CD14-positive monocyte (primary cell): ENCODE measurements around the gene TMCC1. TPM values are rescaled to one million over a fixed set of nuclear protein-coding genes. Genes with fewer than 3 reads are reported as not detected.
A peak's percentile ranks its signal among the peaks of the same experiment; 100 is the strongest.

Experiments used
- DNase-seq, 3 donors: peaks; one replicate each; pipeline ENCODE4 v3.0.0-alpha.2; 2011 to 2022
- H2AFZ ChIP-seq: 2 replicates; pipeline ENCODE4 v1.6.0; 2012; ENCODE audit warnings: mild to moderate bottlenecking, low read depth, low read length, inconsistent platforms; ENCODE audit not compliant: insufficient read depth, poor library complexity, severe bottlenecking
- H3K27ac ChIP-seq, 2 donors: 1 replicate in 1 of 2; 2 replicates in 1 of 2; pipeline ENCODE4 v1.5.1; 2012 to 2013; ENCODE audit warnings: low read length in 2 of 2, control low read depth in 1 of 2, inconsistent platforms in 1 of 2, low read depth in 1 of 2, mild to moderate bottlenecking in 1 of 2
- H3K27me3 ChIP-seq, 2 donors: one replicate each; pipeline versions ENCODE4 v1.6.0 to v1.6.1; 2011 to 2013; ENCODE audit warnings: low read length in 2 of 2; ENCODE audit not compliant: control insufficient read depth in 2 of 2, insufficient read depth in 2 of 2
- H3K36me3 ChIP-seq, 2 donors: replicated peaks in 1 of 2; 1 replicate in 1 of 2; 2 replicates in 1 of 2; pipeline versions ENCODE4 v1.5.1 to v1.6.1; 2012 to 2013; ENCODE audit warnings: low read length in 2 of 2, control low read depth in 1 of 2, inconsistent platforms in 1 of 2, mild to moderate bottlenecking in 1 of 2; ENCODE audit not compliant: insufficient read depth in 2 of 2, control insufficient read depth in 1 of 2
- H3K4me1 ChIP-seq, 2 donors: 1 replicate in 1 of 2; 2 replicates in 1 of 2; pipeline versions ENCODE4 v1.5.1 to v1.6.1; 2012 to 2013; ENCODE audit warnings: low read length in 2 of 2, control low read depth in 1 of 2, inconsistent platforms in 1 of 2, mild to moderate bottlenecking in 1 of 2, moderate library complexity in 1 of 2; ENCODE audit not compliant: insufficient read depth in 2 of 2, control insufficient read depth in 1 of 2
- H3K4me2 ChIP-seq: replicated peaks from 2 replicates; pipeline ENCODE3; 2012; ENCODE audit warnings: low read length, moderate library complexity, mild to moderate bottlenecking; ENCODE audit not compliant: poor library complexity, severe bottlenecking; ENCODE audit errors: extremely low read depth
- H3K4me3 ChIP-seq, 3 experiments: fragments of 200-600 bp in 1 of 3; sonication (generic) in 1 of 3; replicated peaks in 1 of 3; 1 replicate in 2 of 3; 2 replicates in 1 of 3; pipeline ENCODE4 v1.5.1; 2011 to 2013; ENCODE audit warnings: low read length in 3 of 3, mild to moderate bottlenecking in 3 of 3, control low read depth in 2 of 3, low read depth in 2 of 3, inconsistent platforms in 1 of 3, moderate library complexity in 1 of 3
- H3K79me2 ChIP-seq: 2 replicates; pipeline ENCODE4 v1.6.0; 2012; ENCODE audit warnings: mild to moderate bottlenecking, control low read depth, inconsistent platforms, low read length, moderate library complexity; ENCODE audit not compliant: insufficient read depth
- H3K9ac ChIP-seq: 2 replicates; pipeline ENCODE4 v1.6.0; 2017; ENCODE audit warnings: low read length, mild to moderate bottlenecking; ENCODE audit not compliant: insufficient read depth, poor library complexity, severe bottlenecking
- H3K9me3 ChIP-seq, 2 donors: replicated peaks in 1 of 2; 1 replicate in 1 of 2; 2 replicates in 1 of 2; pipeline versions ENCODE4 v1.5.1 to v1.6.1; 2012 to 2013; ENCODE audit warnings: low read length in 2 of 2, control low read depth in 1 of 2; ENCODE audit not compliant: control insufficient read depth in 1 of 2, insufficient read depth in 1 of 2
- H4K20me1 ChIP-seq: 2 replicates; pipeline ENCODE4 v1.6.0; 2012; ENCODE audit warnings: mild to moderate bottlenecking, low read length, control low read depth, moderate library complexity; ENCODE audit not compliant: insufficient read depth
- H3K27ac Mint-ChIP-seq, 7 donors: one replicate each; pipeline ENCODE4 v1.8.0; 2020; ENCODE audit warnings: mild to moderate bottlenecking in 7 of 7, mixed read lengths in 7 of 7, moderate library complexity in 6 of 7, inconsistent platforms in 2 of 7
- H3K27me3 Mint-ChIP-seq, 3 donors: one replicate each; pipeline ENCODE4 v1.8.0; 2021 to 2022; ENCODE audit warnings: low read depth in 3 of 3, mild to moderate bottlenecking in 3 of 3, mixed read lengths in 3 of 3, moderate library complexity in 3 of 3, inconsistent platforms in 1 of 3
- H3K36me3 Mint-ChIP-seq, 2 donors: one replicate each; pipeline ENCODE4 v1.8.0; 2020; ENCODE audit warnings: mixed read lengths in 2 of 2, inconsistent platforms in 1 of 2, mild to moderate bottlenecking in 1 of 2
- H3K4me1 Mint-ChIP-seq: one replicate; pipeline ENCODE4 v1.8.0; 2020; ENCODE audit warnings: mild to moderate bottlenecking, mixed read lengths
- H3K4me3 Mint-ChIP-seq, 2 donors: one replicate each; pipeline ENCODE4 v1.8.0; 2020; ENCODE audit warnings: mild to moderate bottlenecking in 2 of 2, mixed read lengths in 2 of 2, moderate library complexity in 1 of 2
- H3K9me3 Mint-ChIP-seq, 7 donors: one replicate each; pipeline ENCODE4 v1.8.0; 2020 to 2022; ENCODE audit warnings: mixed read lengths in 7 of 7, mild to moderate bottlenecking in 6 of 7, moderate library complexity in 6 of 7, inconsistent platforms in 2 of 7
- WGBS: methylation state at CpG from one replicate; pipeline ENCODE4 v1.1.5; 2013; ENCODE audit warnings: missing lambda C conversion rate; ENCODE audit not compliant: insufficient coverage; 5-methylcytosine and 5-hydroxymethylcytosine counted together
- intact Hi-C, 2 donors: fragments of 100-400 bp; cut with micrococcal nuclease; formaldehyde crosslinking; loops; one replicate each; pipeline versions ENCODE4 v1.15.0 to v1.15.1; 2023
- polyA plus RNA-seq, 3 donors: library from polyadenylated mRNA; depleted of rRNA in 1 of 3; unstranded in 2 of 3; stranded (reverse) in 1 of 3; fragments of 300-500 nt in 2 of 3; fragments of >200 nt in 1 of 3; fragmentation: Illumina TruSeq in 2 of 3; gene quantifications; 1 replicate in 2 of 3; 2 replicates in 1 of 3; pipeline ENCODE4 v1.2.3, GENCODE V29; 2012 to 2021
- TF ChIP-seq, protein P1 (sequence below): fragments of 200-600 bp; IDR thresholded peaks from one replicate; pipeline ENCODE4 v1.8.0; 2022; ENCODE audit warnings: antibody characterized with exemption, mild to moderate bottlenecking

TMCC1 gene
- polyA plus RNA-seq, 3 donors, result 5.0 to 10.2 (median 5.0) TPM

DNA sequence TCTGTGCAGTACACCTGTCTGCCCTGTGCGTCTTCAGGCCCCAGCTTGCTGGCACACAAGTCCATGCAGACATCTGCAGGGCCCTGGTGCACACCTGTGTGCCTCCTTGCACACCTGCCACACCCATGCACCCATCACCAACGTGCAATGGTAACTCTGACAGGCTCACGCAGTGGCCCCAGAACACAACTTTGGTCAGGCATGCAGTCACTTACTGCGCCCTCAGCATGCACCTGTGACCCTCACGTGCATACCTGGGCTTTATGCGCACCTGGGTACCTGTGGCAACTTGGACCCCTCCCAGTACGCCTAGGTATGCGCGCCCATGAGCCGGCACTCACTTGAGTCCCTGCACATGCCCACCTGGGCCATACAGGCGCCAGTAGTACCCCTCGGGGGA, 288.7 kb downstream of the TMCC1 start:
- no peak for DNase-seq
- Mint-ChIP-seq H3K9me3 (peaks cover 0 to 2% (median 0%) of the 10 kb centered on the region in 7 donors), H3K36me3 (peaks cover 14 to 27% of the 10 kb centered on the region in 2 donors), H3K4me3 (peak overlapping the region; percentile 97 to 99), H3K27ac (peak overlapping the region in 2 of 7 donors; percentile 30 to 43), H3K4me1 (peaks cover 73% of the 10 kb centered on the region), H3K27me3 (peaks cover 14 to 28% (median 14%) of the 10 kb centered on the region in 3 donors)
- Histone ChIP-seq H3K9me3 (no peaks in the 10 kb centered on the region), H3K4me1 (peaks cover 72 to 84% of the 10 kb centered on the region in 2 donors), H4K20me1 (peaks cover 58% of the 10 kb centered on the region), H3K27ac (no peak overlapping the region), H3K36me3 (peaks cover 0 to 19% of the 10 kb centered on the region in 2 donors), H3K79me2 (peaks cover 62% of the 10 kb centered on the region), H3K9ac (no peak overlapping the region), H3K4me3 (peak overlapping the region; percentile 45 to 86 (median 58)), H2AFZ (no peak overlapping the region), H3K27me3 (peaks cover 0 to 6% of the 10 kb centered on the region in 2 donors), H3K4me2 (peak overlapping the region; percentile 93)
- WGBS, result 67% methylated on average over 12 of the region's 12 CpGs
- TF ChIP-seq, protein P1, sequence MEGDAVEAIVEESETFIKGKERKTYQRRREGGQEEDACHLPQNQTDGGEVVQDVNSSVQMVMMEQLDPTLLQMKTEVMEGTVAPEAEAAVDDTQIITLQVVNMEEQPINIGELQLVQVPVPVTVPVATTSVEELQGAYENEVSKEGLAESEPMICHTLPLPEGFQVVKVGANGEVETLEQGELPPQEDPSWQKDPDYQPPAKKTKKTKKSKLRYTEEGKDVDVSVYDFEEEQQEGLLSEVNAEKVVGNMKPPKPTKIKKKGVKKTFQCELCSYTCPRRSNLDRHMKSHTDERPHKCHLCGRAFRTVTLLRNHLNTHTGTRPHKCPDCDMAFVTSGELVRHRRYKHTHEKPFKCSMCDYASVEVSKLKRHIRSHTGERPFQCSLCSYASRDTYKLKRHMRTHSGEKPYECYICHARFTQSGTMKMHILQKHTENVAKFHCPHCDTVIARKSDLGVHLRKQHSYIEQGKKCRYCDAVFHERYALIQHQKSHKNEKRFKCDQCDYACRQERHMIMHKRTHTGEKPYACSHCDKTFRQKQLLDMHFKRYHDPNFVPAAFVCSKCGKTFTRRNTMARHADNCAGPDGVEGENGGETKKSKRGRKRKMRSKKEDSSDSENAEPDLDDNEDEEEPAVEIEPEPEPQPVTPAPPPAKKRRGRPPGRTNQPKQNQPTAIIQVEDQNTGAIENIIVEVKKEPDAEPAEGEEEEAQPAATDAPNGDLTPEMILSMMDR, result no peak
- intact Hi-C loops, result loop anchor here in 1 of 2 donors (5.0 kb wide), 1 partner anchor 77 kb away; the partner anchor contains the start of gene RHO

DNA sequence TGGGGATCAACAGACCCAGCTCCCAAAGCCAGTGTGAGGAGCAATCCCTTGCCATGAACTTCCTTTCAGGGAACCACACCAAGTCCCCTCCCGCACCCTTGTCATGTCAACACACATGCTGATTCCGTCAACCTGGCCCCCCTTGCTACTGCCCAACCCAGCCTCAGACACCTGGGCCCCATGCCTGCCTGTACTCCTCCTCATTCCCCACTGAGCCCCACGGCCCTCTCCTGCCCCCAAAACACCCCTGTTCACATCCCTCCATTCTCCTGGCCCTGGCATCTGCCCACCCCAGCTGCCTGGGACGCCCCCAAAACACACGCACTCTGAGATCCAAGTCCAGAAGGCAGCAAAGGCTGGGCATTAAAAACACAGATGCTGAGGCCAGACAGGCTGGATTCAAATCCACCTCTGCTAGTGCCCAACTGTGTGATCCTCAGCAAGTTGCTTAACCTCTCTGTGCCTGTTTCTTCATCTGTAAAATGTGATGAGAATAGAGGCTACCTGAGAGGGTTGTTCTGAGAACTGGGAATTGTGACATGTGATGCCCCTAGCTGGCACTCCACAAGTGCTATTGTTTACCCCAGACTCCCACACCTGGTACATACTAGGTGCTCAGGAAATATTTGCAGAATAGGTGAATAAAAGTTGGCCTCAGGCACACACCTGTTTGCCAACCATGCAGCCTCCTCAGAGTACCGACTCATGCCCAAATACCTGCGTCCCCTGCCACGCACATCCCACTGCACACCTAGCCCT, 289.3 kb downstream of the TMCC1 start:
- Mint-ChIP-seq H3K4me3 (peak overlapping the region; percentile 97 to 99), H3K27me3 (peaks cover 14 to 25% (median 14%) of the 10 kb centered on the region in 3 donors), H3K4me1 (peaks cover 79% of the 10 kb centered on the region), H3K27ac (peak overlapping the region; percentile 60 to 84 (median 76)), H3K36me3 (peaks cover 14 to 29% of the 10 kb centered on the region in 2 donors), H3K9me3 (peaks cover 0 to 3% (median 0%) of the 10 kb centered on the region in 7 donors)
- no peak overlapping the region for H2AFZ ChIP-seq
- peaks cover 0 to 19% of the 10 kb centered on the region in 2 donors for H3K36me3 ChIP-seq
- TF ChIP-seq, protein P1, result no peak
- H4K20me1 ChIP-seq, result peaks cover 62% of the 10 kb centered on the region
- peaks cover 0 to 6% of the 10 kb centered on the region in 2 donors for H3K27me3 ChIP-seq
- peak overlapping the region; percentile 45 to 86 (median 58) for H3K4me3 ChIP-seq
- peak overlapping the region; percentile 25 to 83 for H3K27ac ChIP-seq
- intact Hi-C loops, result no loop called here
- H3K4me1 ChIP-seq, result peaks cover 78 to 90% of the 10 kb centered on the region in 2 donors
- 68% methylated on average over 8 of the region's 8 CpGs for WGBS
- H3K79me2 ChIP-seq, result peaks cover 67% of the 10 kb centered on the region
- no peaks in the 10 kb centered on the region for H3K9me3 ChIP-seq
- H3K9ac ChIP-seq, result peak overlapping the region; percentile 24
- H3K4me2 ChIP-seq, result peak overlapping the region; percentile 93
- DNase-seq, result no peak
